Activated T-cell treated with anti-CD3 and anti-CD28 coated beads, Interleukin-2, amount 50 U/mL, for 1 hour (primary cell): ENCODE measurements around the gene TRUB2.
"Not testable (repeated sequence)": the region's sequence is repeated elsewhere in the genome, so short reads cannot be mapped to it uniquely, and the experiment has no call there.

ENCODE experiments used
- DNase-seq: peaks from one replicate; pipeline ENCODE4 v3.0.0-alpha.2; 2020

Gene TRUB2

DNA sequence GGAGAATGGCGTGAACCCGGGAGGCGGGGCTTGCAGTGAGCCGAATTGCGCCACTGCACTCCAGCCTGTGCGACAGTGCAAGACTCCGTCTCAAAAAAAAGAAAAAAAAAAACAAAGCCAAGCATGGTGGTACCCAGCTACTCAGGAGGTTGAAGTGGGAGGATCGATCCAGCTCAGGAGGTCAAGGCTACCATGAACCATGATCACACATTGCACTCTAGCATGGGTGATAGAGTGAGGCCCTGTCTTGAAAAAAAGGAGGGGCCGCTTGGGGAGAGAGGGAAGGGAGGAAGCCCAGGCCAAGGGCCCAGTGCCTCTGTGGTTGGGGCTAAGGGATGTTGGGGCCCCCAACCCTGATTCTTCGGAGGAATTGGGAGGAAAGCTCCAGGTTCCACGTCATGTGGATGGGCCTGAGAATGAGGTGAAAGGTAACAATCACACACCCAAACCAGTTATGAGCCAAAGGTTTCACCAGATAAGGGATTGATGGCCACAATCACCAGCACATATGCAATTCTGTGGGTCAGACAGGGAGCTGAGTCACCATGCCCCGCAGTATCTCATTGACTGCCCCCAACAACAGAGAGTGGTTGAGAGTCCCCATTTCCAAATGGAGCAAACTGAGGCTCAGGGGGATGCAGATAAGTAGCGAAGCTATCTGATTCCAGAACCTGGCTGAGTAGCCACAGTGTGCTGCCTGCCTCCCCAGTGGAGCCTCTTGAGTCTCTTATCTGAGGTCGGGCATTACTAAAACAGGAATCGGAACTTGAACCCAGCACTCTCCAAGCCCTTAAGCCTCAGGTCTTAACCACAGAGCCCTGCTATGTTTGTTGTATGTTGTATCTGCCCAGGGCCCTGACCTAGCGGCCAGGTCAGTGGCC is 25.7 kb downstream of the TRUB2 start:
- no peak for DNase-seq

DNA sequence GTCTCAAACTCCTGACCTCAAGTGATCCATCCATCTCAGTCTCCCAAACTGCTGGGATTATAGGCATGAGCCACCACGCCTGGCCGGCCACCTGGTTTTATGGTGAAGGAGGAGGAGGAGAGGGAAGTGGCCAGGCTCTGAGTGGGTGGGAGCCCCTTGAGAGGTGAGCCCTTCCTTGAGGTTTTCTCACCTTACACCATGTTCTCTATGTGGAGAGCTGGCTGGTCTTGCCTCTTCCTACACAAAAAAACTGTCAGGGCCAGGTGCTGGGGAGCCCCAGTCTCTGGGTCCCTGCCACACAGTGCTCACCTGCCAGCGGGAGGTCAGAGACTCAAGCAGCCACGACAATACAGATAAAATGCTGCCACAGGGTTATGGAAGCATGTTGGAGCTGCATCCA is 28.1 kb downstream of the TRUB2 start:
- DNase-seq = no peak

DNA sequence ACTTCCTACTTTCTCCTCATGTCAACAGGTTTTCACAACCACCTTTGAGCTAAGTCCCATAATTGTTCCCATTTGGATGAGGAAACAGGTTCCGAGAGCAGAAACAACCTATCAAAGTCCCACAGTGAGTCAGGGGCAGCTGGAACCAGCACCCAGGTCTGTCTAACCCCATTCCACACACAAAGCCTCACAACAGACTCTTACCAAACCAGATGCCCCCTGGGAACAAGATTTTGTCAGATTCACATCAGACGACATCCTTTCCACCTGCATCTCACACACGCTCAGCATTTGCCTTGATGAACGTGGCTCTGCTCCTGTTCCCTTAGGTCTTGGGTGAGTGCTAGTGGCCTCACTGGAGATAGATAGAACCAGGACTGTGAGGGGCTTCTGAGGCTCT is 29.2 kb downstream of the TRUB2 start:
- no peak for DNase-seq

DNA sequence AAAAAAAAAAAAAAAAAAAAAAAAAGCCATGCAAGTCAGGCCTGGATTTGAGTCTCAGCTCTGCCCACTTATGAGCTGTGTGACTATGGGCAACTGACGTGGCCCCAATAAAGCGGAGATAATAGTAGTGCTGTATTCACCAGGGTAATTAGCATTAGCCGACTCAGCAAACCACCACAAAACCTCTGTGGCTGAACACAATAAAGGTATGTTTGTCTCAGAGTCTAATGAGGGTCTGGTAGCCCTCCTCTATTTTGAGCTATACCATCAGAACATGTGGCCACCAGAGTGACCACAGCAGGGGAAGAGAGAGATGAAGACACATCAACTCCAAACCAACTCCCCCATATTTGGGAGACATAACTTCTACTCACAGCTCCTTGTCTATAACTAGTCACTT is 30.2 kb downstream of the TRUB2 start:
- DNase-seq = no peak

DNA sequence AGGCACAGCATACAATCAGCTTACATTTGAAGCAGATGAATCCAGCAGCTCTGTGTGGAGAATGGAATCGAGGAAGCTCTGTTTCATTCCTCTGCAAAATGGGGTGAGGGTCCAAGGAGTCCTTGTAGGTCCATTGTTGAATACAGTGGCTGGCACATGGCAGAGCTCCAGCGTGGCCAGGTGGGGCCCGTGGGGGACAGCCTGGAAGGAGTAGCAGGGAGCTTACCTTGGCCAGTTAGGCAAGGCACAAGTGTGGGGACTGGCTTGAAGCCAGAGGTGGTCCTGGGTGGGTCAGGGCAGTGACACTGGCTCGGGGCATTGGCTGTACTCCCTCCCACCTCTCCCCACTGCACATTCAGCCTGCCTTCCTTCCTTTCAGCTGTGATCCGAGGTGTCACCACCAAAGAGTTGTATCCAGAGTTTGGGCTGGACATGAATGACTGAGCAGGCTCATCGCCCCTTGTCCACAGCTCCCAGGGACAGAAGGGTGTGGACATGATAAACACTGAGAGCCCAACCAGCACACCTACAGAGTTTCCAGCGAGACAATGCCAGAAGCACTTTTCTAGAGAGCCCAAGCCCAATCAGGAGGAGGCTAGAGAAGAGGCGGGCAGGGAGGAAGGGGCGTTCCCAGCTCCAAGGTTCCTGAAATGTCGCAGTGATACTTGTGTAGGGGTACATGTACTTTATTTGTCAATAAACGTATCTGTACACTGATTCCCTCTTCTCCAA is 33.8 kb downstream of the TRUB2 start:
- DNase-seq = no peak

DNA sequence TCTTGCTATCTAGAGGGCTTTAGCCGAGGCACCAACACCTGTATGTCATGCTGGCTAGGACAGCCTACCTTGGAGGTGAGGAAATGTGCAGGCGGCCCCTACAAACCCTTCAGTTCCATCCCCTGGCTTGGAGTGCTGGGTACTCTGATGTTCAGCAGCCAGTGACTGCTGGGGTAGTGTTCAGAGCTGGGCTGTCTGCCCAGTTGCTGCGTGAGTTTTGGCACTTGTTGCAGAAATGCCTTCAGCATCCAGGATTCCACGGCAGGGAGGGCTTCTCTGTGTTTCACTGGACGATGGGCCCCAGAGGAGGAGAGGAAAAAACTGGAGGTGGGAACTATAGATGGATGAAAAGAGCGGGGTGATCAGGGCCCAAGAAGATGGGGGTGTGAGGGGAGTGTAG is 35.8 kb downstream of the TRUB2 start:
- no peak for DNase-seq

DNA sequence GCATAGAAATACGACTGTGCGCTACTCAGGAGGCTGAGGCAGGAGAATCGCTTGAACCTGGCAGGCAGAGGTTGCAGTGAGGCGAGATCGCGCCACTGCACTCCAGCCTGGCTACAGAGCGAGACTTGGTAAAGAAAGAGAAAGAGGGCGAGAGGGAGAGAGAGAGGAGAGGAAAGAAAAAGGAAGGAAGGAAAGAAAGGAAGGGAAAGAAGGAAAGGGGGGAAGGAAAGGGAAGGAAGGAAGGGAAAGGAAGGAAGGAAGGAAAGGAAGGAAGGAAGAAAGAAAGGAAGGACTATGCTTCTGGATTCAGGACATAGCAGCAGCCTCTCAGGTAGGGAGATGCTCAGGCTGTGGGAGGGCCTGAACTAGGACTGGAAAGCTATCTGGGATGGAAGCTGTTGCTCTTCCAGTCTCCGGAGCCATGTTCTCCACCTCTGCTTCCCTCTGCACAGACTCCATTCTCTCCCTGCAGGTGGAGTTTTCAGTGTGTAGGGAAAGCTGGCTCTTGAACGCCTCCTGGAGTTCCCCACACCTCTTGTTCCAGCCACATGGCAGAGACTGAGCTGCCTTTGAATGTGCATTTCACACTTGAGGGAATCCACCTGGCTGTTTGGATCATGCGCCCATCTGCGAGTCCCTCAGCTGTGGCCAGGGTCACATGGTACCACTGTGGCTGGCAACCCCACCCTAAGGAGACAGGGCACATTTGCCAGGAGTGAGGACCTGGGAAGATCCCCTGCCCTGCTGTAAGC is 37.0 kb downstream of the TRUB2 start:
- DNase-seq = no peak

DNA sequence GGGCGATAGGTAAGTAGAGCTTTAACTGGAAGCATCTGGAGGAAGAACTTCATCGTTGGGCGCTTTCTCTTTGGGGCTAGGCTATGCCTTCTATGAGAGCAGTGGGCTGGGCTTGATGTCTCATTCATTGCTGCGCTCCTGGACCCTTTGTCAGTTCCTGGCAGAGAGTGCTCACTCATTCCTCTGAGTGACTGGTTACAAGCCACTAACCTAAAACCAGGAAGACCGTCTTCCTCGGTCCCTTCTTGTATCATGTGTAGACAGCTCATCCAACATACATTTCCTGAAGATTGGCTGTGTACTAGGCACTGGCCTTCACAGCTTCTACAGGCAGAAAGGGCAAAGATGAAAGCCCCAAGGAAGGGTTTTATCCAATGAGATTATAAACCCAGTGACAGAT is 39.7 kb downstream of the TRUB2 start:
- DNase-seq = no peak

DNA sequence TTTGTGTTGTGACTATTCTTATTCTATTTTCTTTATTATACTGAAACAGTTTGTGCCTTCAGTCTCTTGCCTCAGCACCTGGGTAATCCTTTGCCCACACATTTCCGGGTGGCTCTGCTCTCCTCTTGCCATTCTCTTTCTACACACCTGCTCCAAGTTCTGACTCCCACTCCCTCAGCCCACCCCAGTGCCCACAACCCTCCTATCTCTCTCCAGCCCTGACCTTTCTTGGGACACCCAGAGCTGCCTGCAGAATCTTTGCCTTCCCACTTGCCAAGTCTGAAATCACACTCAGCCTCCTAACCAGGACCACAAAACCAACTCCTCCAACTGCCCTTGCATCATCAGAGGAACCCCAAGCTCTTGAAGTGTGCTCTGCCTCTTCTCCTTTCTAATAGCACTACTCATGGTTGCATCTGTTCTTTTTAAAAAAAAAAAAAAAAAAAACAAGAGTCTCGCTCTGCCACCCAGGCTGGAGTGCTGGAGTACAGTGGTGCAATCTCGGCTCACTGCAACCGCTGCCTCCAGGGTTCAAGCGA is 42.1 kb downstream of the TRUB2 start:
- no peak for DNase-seq

DNA sequence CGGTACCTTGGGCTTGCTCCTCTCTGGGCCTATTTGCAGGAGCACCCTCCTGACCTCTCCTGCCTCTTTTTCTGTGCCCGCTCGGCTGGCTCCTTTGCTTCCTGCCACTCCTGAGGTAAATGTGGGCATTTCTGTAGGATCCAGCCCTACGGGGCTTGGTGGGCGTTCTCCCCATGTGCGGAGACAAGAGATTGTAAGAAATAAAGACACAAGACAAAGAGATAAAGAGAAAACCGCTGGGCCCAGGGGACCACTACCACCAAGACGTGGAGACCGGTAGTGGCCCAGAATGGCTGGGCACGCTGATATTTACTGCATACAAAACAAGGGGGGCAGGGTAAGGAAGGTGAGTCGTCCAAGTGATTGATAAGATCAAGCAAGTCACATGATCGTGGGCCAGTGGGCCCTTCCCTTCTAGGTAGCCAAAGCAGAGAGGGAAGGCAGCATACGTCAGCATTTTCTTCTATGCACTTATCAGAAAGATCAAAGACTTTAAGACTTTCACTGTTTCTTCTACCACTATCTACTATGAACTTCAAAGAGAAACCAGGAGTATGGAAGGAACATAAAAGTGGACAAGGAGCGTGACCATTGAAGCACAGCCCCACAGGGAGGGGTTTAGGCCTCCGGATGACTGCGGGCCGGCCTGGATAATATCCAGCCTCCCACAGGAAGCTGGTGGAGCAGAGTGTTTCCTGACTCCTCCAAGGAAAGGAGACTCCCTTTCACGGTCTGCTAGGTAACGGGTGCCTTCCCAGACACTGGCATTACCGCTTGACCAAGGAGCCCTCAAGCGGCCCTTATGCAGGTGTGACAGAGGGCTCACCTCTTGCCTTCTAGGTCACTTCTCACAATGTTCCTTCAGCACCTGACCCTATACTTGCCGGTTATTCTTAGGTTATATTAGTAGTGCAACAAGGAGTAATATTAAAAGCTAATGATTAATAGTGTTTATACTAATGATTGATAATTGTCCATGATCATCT is 42.9 kb downstream of the TRUB2 start:
- not testable (repeated sequence) for DNase-seq

DNA sequence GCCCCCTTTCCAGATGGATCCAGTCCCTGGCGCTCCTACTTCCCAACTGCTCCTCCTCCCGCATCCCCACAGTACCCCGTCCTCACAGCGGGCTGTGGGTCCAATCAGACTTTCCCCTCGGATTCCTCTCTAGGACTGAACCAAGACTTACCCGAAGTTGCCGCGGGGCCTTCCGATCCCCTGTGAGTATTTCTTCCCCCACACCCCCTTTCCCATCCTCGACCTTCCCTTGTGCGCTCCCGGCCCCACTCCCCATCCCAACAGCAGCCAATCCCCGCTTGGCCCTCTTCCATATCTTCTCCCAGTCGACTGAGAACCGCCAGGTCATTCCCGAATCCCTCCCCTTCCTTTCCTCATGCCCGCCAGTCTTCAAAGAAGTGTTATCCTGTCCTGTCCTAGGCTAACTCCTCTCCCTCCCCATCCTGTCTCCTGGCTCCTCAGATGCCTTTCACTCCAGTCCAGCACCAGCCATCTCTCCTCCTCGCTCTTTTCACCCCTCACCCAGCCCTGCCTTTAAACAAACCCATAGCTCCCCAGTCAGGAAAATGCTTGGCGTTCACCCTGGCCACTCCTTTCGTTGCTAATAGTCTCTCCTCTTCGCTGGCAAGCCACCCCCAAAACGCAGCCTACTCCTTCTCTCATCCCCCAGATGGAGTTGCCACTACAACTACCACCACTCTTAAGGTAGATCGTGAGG is 45.5 kb downstream of the TRUB2 start:
- DNase-seq = no peak

DNA sequence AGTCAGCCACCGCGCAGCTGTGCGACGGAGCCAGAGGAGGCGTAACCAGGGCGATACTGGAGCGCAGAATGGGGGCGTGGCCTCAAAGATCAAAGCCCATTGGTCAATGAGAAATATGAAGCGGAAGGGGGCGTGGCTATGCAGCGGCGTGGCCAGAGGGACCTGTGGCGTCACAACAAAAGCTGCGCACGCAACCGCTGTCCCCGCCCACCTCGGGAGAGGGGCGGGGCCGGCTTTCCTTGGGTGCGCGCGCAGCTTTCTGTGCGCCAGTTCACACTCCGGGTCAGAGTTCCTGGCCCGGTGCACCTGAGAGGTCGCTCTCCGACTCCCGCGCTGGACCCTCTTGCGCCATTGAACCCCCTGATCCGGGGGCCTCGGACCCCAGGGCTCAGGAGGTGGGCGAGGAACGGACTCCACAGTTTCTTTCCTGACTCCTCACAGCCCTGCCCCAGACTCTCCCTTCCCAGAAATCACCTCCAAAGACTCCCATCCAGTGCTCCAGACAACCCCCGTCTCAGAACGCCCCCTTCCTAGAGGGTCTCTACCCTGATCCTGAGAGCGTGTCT is 46.2 kb downstream of the TRUB2 start, which contains the start of gene SWI5:
Gene SWI5 (plus strand): TSS at position 269 of the 566 bp plus-strand sequence.
- peak; percentile 99 for DNase-seq

DNA sequence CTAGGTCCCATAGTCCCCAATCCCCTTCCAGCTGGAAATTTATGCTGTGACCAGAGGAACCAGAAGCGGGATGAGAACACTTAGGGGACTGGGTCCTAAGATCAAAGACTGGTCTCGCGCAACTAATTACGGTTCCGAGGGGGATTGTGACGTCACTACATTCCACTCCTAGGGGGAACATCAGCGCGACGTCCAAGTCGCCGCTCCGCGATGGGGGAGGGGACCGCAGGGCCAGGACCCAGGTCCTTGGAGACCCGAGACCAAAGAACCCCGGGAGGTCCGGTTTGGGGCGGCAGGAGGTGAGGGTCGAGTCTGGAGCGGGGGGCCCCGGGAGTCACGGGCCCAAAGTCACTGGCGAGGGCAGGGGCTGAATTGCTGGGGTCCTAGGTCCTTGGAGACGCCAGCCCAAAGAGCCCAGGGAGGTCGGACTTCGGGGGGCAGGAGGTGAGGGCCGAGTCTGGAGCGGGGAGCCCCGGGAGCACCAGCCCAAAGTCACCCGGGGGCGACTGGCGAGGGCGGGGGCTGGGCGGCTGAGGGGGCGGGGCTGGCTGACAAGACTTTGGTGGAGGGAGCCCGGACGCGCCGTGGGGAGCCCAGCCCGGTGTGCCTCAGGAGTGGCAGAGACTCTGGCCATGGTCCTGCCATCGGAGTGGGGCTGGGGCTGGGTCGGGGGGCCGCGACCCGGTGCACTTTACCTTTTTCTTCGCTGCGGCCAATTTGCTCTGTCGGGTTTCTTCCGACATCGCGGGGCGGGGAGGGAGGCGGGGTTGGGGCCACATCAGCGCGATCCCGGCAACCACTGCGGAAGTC is 46.8 kb downstream of the TRUB2 start, which contains the start of gene GOLGA2:
Gene GOLGA2 (minus strand): TSS at position 810 of the 810 bp plus-strand sequence. CDS start 31 bp downstream, at position 779.
- no peak for DNase-seq

DNA sequence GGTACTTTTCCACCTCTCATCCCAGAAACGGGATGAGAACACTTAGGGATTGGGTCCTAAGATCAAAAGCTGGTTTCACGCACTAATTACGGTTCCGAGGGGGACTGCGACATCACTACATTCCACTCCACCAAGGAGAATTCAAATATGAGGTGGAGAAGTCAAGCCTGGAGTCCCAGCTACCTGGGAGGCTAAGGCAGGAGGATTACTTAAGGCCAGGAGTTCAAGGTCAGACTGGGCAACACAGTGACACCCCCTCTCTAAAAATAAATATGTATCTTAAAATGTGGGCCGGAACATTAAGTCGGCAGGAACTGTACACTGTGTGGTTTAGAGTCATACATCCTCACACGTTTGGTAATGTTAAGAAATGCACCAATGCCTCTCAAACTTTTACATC is 48.0 kb downstream of the TRUB2 start:
- no peak for DNase-seq

DNA sequence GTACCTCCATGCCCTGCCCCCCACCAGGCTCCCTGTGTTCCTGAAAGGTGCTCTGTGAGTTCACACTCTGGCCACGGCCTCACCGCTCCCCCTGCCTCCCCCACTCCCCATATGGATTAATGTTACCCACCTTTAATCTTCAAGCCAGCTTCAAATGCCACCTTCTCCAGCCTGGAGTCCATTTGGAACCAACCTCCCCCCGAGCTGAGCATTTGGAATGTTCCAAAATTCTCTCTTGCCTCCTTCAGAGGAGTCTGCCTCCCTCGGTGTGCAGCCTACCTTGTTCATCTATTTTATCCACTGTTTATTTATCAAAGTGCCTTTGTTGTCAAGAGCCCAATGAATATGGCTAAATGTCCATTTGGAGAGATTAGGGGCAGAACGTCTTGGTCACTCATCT is 50.7 kb downstream of the TRUB2 start:
- DNase-seq = no peak

DNA sequence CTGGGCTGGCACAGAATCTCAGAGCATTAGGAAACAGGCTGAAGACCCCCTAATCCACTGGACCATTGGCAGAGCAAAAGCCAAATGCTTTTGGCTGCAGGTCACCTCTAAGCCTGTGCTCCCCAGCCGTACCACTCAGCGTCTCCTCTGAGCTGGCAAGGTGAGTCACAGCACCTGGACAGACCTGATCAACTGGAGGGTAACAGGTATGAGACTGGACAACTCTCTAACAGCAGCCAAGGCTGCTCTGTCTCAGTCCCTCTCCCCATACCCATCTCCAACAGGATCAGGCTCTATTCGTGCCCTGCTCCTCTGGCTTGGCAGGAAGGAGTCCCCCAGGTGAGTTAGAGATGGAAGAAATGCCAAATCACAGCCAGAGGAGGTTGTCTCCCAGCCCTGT is 51.1 kb downstream of the TRUB2 start:
- DNase-seq = no peak

DNA sequence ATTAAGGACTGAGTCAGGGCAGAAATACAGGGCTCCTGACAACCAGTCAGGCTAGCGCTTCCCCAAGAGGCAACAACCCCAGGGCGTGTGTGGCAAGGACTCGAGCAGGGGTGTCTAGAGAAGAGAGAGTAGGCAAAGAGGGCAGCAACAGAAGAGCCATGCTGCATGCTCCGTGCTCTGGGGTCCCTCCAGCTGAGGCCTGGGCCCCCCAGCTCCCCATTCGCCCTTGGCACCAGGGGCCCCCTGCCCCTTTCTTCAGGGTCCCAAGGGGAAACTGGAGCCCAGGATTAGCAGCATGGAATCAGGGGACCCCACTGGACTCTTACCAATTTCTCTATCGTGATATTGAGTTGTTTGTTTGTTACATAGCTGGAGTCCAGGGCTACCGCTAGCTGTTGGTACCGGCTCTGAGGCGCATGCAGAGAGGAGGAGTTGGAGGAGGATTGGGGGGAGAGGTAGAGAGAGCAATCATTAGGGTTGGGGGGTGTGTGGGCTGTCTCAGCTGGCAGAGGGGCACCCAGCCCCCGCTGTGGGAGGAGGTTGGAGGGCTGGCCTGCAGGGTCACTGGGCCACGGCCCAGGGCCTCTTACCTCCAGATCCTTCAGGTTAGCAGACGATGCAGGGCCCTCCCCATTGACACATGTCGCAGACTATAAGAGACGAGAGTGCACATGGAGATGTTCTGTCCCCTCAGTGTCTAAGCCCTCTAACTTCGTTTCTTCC is 55.2 kb downstream of the TRUB2 start:
- no peak for DNase-seq

DNA sequence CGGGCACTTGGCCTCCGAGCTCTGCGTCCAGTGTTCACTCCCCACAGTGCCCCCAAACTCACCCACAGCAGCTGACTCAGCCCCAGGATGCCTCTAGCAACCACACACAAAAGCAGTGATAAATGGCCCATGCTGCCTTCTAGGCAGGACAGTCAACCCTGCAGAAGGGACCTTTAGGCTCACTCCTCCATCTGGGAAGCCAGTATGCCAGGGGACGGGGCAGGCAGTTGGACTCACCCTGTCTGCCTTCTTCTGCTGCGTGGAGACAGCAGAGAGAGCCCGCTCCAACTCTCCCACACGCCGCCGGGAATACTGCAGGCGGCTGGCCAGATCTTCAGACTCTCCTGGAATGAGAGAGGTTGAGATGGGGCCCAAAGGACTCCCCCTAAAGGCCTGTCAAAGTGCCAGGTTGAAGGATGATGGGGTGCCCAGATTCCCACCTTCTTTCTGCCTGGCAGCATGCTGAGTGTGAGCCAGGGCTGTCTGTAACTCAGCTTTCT is 56.8 kb downstream of the TRUB2 start:
- no peak for DNase-seq

DNA sequence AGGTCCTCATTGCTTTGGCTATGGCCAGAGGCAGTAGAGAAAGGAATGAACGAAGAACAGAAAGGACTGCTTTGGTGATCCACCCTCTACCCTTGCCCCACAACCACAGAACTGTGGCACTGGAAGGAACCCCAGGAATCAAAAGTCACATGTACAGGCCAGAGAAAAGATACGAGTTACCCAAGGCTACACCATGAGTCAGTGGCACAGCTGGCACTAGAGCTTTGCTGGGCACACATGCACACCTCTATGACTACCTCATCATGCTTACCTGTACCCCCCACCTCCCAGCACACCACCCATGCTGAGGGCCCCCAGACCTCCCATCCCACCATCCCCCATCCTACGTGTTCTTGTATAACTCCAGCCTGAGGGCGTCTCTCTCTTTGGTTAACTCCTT is 59.6 kb downstream of the TRUB2 start:
- no peak for DNase-seq
